ENCODE results near the gene SMIM5. TPM values are rescaled to one million over a fixed set of nuclear protein-coding genes. Genes with fewer than 3 reads are reported as not detected.

Gene SMIM5
- total and polyA plus RNA-seq, 8 donors: 0.55 to 15.3 (median 0.86) TPM

DNA sequence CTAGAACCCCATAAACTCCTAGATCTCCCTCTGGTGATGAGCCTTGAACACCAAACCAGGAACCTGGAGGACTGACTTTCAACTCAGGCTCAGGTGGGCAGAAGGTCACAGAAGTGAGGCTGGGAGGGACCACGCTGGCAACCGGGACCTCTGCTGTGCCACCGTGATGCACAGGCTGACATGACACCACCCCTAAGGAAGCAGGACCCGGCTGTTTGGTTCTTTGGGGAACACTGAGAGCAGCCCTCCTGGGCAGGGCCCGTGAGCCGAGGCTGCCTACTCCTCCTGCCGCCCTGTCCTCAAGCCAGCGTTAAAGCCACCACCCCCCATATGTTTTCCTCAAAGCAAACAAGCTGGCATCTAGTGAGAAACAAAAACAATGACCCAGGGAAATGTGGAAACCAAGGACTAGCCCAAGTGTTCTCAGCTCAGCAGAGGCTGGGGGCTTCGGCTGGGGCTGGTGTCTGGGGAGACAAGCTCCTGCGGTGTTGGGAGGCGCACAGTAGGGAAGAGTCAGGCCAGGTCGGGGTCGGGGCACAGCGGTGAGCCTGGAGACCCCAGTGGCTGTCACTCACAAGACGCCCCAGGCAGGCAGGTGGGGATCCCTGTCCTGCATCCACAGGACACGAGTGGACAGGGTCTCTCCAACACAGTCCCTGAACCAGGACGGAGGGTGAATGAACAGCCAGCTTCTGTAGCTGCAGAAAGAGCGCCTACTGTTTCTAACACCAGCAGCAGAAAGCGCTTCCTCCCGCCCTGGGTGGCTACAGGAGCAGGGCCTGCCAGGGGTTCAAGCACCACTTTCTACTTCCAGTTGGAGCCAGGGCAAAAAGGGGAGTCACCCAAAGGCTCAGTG lies 1.7 kb downstream of the SMIM5 start:
- DNase-seq (peak in 3 of 6 donors; percentile 30 to 64 (median 58)), ATAC-seq (no peak), FAIRE-seq (no peak)
- intact Hi-C loops (cut with DNase I): loop anchor here in 1 of 3 donors (5.0 kb wide), 1 partner anchor 112 kb away; no protein-coding TSS in a partner anchor
- peaks cover 13 to 14% (median 14%) of the 10 kb centered on the region in 3 donors for H3K4me1 ChIP-seq
- 85 to 87% methylated on average over 20 of the region's 20 CpGs for WGBS, 2 donors
- TF ChIP-seq, protein P1, sequence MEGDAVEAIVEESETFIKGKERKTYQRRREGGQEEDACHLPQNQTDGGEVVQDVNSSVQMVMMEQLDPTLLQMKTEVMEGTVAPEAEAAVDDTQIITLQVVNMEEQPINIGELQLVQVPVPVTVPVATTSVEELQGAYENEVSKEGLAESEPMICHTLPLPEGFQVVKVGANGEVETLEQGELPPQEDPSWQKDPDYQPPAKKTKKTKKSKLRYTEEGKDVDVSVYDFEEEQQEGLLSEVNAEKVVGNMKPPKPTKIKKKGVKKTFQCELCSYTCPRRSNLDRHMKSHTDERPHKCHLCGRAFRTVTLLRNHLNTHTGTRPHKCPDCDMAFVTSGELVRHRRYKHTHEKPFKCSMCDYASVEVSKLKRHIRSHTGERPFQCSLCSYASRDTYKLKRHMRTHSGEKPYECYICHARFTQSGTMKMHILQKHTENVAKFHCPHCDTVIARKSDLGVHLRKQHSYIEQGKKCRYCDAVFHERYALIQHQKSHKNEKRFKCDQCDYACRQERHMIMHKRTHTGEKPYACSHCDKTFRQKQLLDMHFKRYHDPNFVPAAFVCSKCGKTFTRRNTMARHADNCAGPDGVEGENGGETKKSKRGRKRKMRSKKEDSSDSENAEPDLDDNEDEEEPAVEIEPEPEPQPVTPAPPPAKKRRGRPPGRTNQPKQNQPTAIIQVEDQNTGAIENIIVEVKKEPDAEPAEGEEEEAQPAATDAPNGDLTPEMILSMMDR (IDR thresholded peaks at IDR 0.05): no peak
- no peaks in the 10 kb centered on the region for H3K36me3 ChIP-seq
- H3K27me3 ChIP-seq: no peaks in the 10 kb centered on the region
- peak overlapping the region in 1 of 4 donors; percentile 68 for H3K27ac ChIP-seq
- no peak overlapping the region for H3K4me3 ChIP-seq
- no peaks in the 10 kb centered on the region for H3K9me3 ChIP-seq

DNA sequence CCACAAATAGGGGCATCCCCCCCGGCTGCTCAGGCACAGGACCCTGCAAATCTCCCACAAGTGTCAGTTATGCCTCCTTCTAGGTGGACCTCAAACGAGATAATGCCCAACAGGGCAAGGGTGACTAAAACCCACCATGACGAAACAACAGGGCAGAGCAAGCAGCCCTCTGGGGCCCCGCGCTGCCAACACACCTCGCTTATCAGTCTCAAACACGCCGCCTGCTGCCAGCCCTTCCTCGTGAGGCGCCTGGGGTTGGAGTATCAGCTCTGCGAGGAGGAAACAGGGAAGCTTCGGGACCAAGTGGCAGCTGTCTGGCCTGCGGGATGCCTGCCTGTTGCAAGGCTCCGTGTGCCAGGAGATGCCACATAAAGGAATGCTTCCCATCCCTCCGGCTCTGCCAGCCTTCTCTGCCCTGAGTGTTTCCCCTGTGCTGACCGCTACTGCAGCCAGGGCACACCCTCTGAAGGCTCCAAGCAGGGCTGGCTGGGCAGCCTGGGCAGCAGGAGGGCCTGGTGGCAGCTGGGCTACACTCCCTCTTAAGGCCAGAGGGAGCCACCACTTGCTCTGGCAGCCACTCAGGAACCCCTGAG lies 2.5 kb downstream of the SMIM5 start:
- Histone ChIP-seq H3K27me3 (no peaks in the 10 kb centered on the region), H3K4me1 (peaks cover 13 to 14% (median 14%) of the 10 kb centered on the region in 3 donors), H3K36me3 (no peaks in the 10 kb centered on the region), H3K9me3 (no peaks in the 10 kb centered on the region), H3K4me3 (no peak overlapping the region), H3K27ac (no peak overlapping the region)
- 51 to 77% methylated on average over 16 of the region's 16 CpGs for WGBS, 2 donors
- DNase-seq (peak in 3 of 6 donors; percentile 33 to 64 (median 58)), FAIRE-seq (no peak), ATAC-seq (peak in 2 of 4 donors; percentile 7 to 18)
- TF ChIP-seq, protein P1 (IDR thresholded peaks at IDR 0.05): no peak
- intact Hi-C loops (cut with DNase I): no loop called here

DNA sequence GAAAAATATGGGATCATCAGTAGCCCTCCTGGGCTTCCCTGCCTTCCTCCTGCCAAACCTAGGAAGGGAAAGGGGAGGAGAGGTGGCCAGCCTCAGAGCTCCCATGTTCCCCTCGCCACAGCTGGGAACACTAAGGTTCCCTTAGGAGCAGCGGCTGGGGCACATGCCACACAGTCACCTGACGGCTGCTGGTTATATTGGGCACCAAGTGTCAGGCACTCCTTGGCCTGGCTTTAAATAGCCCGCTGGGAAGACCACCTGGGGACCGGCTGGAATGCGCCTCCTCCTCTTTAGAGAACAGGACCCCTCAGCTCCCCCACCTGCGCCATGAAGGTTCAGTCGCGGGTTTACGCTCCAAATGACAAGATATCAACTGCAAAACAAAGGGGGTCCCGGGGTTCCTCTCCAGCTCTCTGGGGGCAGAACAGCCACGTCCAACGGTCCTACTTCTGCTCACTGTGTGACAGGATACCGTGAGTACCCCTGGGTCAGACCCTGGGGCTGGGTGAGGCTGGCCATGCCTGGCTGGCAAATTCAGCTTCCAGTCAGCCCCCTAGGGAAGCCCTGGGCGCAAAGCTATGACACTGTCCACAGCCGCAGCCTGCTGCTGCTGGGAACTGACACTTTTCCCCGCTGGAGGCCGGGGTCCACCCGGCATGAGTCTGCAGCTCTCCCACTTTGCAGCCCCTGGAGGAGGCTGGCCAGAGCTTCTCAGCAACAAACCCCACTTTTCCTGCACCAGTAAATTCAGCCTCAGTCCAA lies 3.3 kb downstream of the SMIM5 start:
- no peak overlapping the region for H3K4me3 ChIP-seq
- 92 to 93% methylated on average over 19 of the region's 19 CpGs for WGBS, 2 donors
- no peaks in the 10 kb centered on the region for H3K9me3 ChIP-seq
- intact Hi-C loops (cut with DNase I): no loop called here
- no peaks in the 10 kb centered on the region for H3K27me3 ChIP-seq
- DNase-seq (peak in 2 of 6 donors; percentile 27 to 56), ATAC-seq (no peak), FAIRE-seq (no peak)
- TF ChIP-seq, protein P1 (IDR thresholded peaks at IDR 0.05): no peak
- peaks cover 13 to 14% (median 14%) of the 10 kb centered on the region in 3 donors for H3K4me1 ChIP-seq
- no peak overlapping the region for H3K27ac ChIP-seq
- H3K36me3 ChIP-seq: no peaks in the 10 kb centered on the region

DNA sequence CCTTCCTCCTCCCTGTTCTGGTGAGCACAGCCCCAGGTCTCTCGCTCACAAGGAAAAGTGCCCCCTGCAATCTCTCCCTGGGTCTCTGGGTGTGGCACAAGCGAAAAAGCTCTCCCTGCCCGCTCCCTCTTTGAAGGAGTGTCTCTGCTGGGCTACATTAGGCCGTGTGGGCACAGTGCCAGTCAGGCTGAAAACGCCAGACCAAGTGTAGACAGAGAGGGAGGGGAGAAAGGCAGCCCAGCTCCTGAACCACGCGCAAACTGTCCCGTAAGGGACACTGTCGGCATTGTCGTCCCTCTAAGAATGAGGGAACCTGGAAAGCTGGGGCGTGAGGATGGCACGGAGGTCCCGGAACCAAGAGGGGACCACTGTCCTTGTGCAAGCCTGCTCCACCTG lies 3.9 kb downstream of the SMIM5 start:
- no peak overlapping the region for H3K4me3 ChIP-seq
- H3K36me3 ChIP-seq: no peaks in the 10 kb centered on the region
- ATAC-seq: no peak
- no peak overlapping the region for H3K27ac ChIP-seq
- peaks cover 13 to 14% (median 14%) of the 10 kb centered on the region in 3 donors for H3K4me1 ChIP-seq
- H3K9me3 ChIP-seq: no peaks in the 10 kb centered on the region
- no peaks in the 10 kb centered on the region for H3K27me3 ChIP-seq
- WGBS, 2 donors: 79 to 82% methylated on average over 13 of the region's 13 CpGs
- FAIRE-seq: no peak
- intact Hi-C loops (cut with DNase I): no loop called here
- TF ChIP-seq, protein P1 (IDR thresholded peaks at IDR 0.05): no peak
- DNase-seq: peak in 3 of 6 donors; percentile 32 to 62 (median 57)

Measured in pancreas (tissue), 10 donors.